ENCODE data around the gene SOCS6.

The SOCS6 gene

GRCh38 chr18:70256994-70257393, 31.9 kb upstream of the SOCS6 start:
- no peak overlapping the region for H3K4me3 ChIP-seq (ENCODE audit: control insufficient read depth, low read depth, low read length)
- no peak for TF ChIP-seq CTCF (IDR thresholded peaks at IDR 0.05; ENCODE audit: control insufficient read depth, insufficient read depth, low read depth, low read length, missing control alignments)
- DNase-seq (ENCODE audit: low read depth): no peak

GRCh38 chr18:70258243-70258642, 30.6 kb upstream of the SOCS6 start:
- no peak for TF ChIP-seq CTCF (IDR thresholded peaks at IDR 0.05; ENCODE audit: control insufficient read depth, insufficient read depth, low read depth, low read length, missing control alignments)
- DNase-seq (ENCODE audit: low read depth): no peak
- no peak overlapping the region for H3K4me3 ChIP-seq (ENCODE audit: control insufficient read depth, low read depth, low read length)

GRCh38 chr18:70260683-70261082, 28.2 kb upstream of the SOCS6 start:
- TF ChIP-seq CTCF (IDR thresholded peaks at IDR 0.05; ENCODE audit: control insufficient read depth, insufficient read depth, low read depth, low read length, missing control alignments): no peak
- DNase-seq (ENCODE audit: low read depth): no peak
- no peak overlapping the region for H3K4me3 ChIP-seq (ENCODE audit: control insufficient read depth, low read depth, low read length)

- no peak for TF ChIP-seq CTCF (IDR thresholded peaks at IDR 0.05; ENCODE audit: control insufficient read depth, insufficient read depth, low read depth, low read length, missing control alignments)
- no peak for DNase-seq (ENCODE audit: low read depth)
- no peak overlapping the region for H3K4me3 ChIP-seq (ENCODE audit: control insufficient read depth, low read depth, low read length)
Observed at GRCh38 chr18:70261141-70261788, 27.6 kb upstream of the SOCS6 start.

GRCh38 chr18:70263336-70263735, 25.5 kb upstream of the SOCS6 start:
- DNase-seq (ENCODE audit: low read depth): no peak
- H3K4me3 ChIP-seq (ENCODE audit: control insufficient read depth, low read depth, low read length): no peak overlapping the region
- no peak for TF ChIP-seq CTCF (IDR thresholded peaks at IDR 0.05; ENCODE audit: control insufficient read depth, insufficient read depth, low read depth, low read length, missing control alignments)

GRCh38 chr18:70271742-70272141, 17.1 kb upstream of the SOCS6 start:
- H3K4me3 ChIP-seq (ENCODE audit: control insufficient read depth, low read depth, low read length): no peak overlapping the region
- TF ChIP-seq CTCF (IDR thresholded peaks at IDR 0.05; ENCODE audit: control insufficient read depth, insufficient read depth, low read depth, low read length, missing control alignments): no peak
- DNase-seq (ENCODE audit: low read depth): no peak

GRCh38 chr18:70273021-70273420, 15.8 kb upstream of the SOCS6 start:
- TF ChIP-seq CTCF (IDR thresholded peaks at IDR 0.05; ENCODE audit: control insufficient read depth, insufficient read depth, low read depth, low read length, missing control alignments): no peak

More at GRCh38 chr18:70273021-70273420, 15.8 kb upstream of the SOCS6 start:
- H3K4me3 ChIP-seq (ENCODE audit: control insufficient read depth, low read depth, low read length): no peak overlapping the region
- DNase-seq (ENCODE audit: low read depth): no peak

All from AG09309 (cell line).